Coronary artery (tissue), 2 donors: ENCODE measurements around the gene SEMG2.

Experiments
- DNase-seq: peaks from one replicate; pipeline ENCODE4 v3.0.0-alpha.2; 2017; ENCODE audit warnings: low spot score
- H3K27ac ChIP-seq, 2 donors: fragments of 200-600 bp; sonication (generic); one replicate each; pipeline ENCODE4 v1.5.1; 2016 to 2019
- H3K4me3 ChIP-seq: fragments of 200-600 bp; sonication (generic); 2 replicates; pipeline ENCODE4 v1.5.1; 2016; ENCODE audit warnings: mild to moderate bottlenecking, moderate library complexity
- CTCF ChIP-seq: fragments of 200-600 bp; sonication (generic); IDR thresholded peaks from one replicate; pipeline ENCODE4 v1.5.1; 2019; ENCODE audit warnings: antibody characterized with exemption

The SEMG2 gene

GRCh38 chr20:45183084-45183483 is 38.1 kb upstream of the SEMG2 start:
- DNase-seq: no peak
- TF ChIP-seq CTCF: no peak
- no peak overlapping the region for H3K27ac ChIP-seq
- no peak overlapping the region for H3K4me3 ChIP-seq

- Histone ChIP-seq H3K4me3 (no peak overlapping the region), H3K27ac (no peak overlapping the region)
- no peak for DNase-seq
- no peak for TF ChIP-seq CTCF
These were observed 33.5 kb upstream of the SEMG2 start for GRCh38 chr20:45187693-45188092.

- DNase-seq: no peak
- TF ChIP-seq CTCF: no peak
- H3K27ac ChIP-seq: no peak overlapping the region
- H3K4me3 ChIP-seq: no peak overlapping the region
These were observed 32.0 kb upstream of the SEMG2 start for GRCh38 chr20:45189067-45189609.

DNA sequence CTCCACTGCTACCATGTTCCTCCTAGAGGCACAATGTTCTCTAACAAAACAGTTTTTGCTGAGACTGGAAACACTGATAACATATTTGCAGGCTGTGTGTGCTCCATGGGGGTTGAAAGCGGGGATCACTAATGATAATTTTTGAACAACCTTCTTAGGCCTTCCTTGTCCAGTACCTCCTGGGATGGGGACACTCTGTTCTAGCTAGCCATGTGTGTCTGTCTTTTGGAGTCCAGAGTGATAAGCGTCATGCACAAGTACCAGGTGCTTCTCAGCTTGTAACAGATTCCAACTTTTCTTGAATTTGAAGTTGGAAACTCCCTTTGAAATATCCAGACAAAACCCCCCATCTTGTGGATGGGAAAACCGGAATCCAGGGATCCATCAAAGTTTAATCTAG is 31.3 kb upstream of the SEMG2 start:
- DNase-seq: no peak
- H3K4me3 ChIP-seq: no peak overlapping the region
- TF ChIP-seq CTCF: no peak

DNA sequence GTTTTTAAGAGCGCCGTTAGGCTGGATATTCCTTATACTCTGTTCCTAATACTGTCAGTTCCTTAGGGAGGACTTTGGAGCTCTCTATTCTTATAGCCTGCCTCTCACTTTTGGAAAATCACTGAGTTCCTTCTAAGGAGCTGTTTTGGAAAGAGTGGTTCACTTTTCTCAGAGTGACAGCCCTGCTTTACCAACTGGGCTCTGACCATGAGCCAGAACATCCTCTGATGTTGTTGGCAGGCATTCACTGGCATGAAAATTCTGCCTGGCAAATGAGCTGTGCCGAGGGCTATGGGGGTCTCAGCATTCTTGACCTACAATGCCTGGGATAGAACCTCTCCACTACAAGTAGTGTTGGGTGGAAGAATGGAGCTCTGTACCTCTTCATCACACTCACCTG is 29.2 kb upstream of the SEMG2 start:
- no peak overlapping the region for H3K27ac ChIP-seq
- H3K4me3 ChIP-seq: no peak overlapping the region
- no peak for TF ChIP-seq CTCF
- no peak for DNase-seq

More for the DNA sequence above, 31.3 kb upstream of the SEMG2 start:
- H3K27ac ChIP-seq: no peak overlapping the region

DNA sequence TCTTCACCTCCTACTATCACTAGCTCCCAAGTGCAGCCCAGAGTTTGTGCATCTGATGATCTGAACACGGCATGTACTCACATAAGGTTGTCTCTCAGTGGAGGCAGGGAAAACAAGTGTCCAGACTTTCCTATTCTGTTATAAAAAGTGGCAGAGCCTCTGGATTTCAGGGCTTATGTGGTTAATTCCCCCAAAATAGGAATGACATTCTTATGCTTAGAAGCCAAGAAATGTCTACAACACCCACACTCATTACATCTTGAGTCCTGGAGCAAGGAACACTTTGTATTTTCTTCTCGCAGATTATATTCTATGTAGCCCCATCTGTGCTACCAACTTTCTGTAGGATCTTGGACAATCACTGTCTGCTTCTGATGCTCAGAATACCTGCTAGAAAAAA is 27.8 kb upstream of the SEMG2 start:
- H3K27ac ChIP-seq: no peak overlapping the region
- TF ChIP-seq CTCF: no peak
- no peak overlapping the region for H3K4me3 ChIP-seq
- no peak for DNase-seq

DNA sequence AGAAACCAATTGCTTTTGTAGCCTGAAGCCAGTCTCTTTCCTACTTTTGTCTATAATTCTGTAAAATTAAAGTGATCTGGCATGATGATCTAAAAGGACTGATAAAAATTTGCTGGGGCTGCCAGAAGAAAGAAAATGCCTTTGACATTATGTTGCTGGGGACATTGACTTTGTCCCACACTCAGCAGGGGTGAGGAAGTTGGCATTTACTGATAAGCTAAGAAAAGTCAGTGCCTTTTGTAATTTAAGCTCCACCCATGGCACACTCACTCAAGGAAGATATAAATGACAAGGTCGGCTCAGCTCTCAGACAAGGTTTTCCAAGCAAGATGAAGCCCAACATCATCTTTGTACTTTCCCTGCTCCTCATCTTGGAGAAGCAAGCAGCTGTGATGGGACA is 14.4 kb upstream of the SEMG2 start, which contains the start of gene SEMG1:
SEMG1 (plus strand) TSS at position 309 of the 400 bp plus-strand sequence; CDS start at position 330, 21 bp downstream.
- no peak for DNase-seq
- H3K4me3 ChIP-seq: no peak within 1 kb of the TSS

More for the DNA sequence above, 14.4 kb upstream of the SEMG2 start, which contains the start of gene SEMG1:
- TF ChIP-seq CTCF: no peak
- no peak within 1 kb of the TSS for H3K27ac ChIP-seq
